Mucosa of rectum (tissue), 2 donors: ENCODE measurements around the gene TUBB8B.
"Not testable (repeated sequence)": the region's sequence is repeated elsewhere in the genome, so short reads cannot be mapped to it uniquely, and the experiment has no call there.

Experiments
- H3K27ac ChIP-seq, 2 donors: one replicate each; pipeline ENCODE4 v1.7.0; 2013; ENCODE audit warnings: inconsistent platforms in 2 of 2, low read depth in 2 of 2, low read length in 2 of 2
- H3K27me3 ChIP-seq, 2 donors: one replicate each; pipeline ENCODE4 v1.7.0; 2013; ENCODE audit warnings: low read length in 2 of 2; ENCODE audit not compliant: control insufficient read depth in 2 of 2, insufficient read depth in 2 of 2
- H3K36me3 ChIP-seq, 2 donors: one replicate each; pipeline ENCODE4 v1.7.0; 2013; ENCODE audit warnings: low read length in 2 of 2; ENCODE audit not compliant: control insufficient read depth in 2 of 2, insufficient read depth in 2 of 2
- H3K4me1 ChIP-seq, 2 donors: one replicate each; pipeline ENCODE4 v1.7.0; 2013; ENCODE audit warnings: low read length in 2 of 2, mild to moderate bottlenecking in 1 of 2; ENCODE audit not compliant: control insufficient read depth in 2 of 2, insufficient read depth in 2 of 2
- H3K4me3 ChIP-seq, 2 donors: one replicate each; pipeline ENCODE4 v1.7.0; 2013; ENCODE audit warnings: low read length in 2 of 2
- H3K9ac ChIP-seq, 2 donors: one replicate each; pipeline ENCODE4 v1.7.0; 2013; ENCODE audit warnings: low read length in 2 of 2, low read depth in 1 of 2, mild to moderate bottlenecking in 1 of 2
- H3K9me3 ChIP-seq, 2 donors: one replicate each; pipeline ENCODE4 v1.7.0; 2013; ENCODE audit warnings: low read length in 2 of 2; ENCODE audit not compliant: control insufficient read depth in 2 of 2
- donor health status: healthy.
- donor health status: Normal muscosa, but diverticular disease.

The TUBB8B gene

DNA sequence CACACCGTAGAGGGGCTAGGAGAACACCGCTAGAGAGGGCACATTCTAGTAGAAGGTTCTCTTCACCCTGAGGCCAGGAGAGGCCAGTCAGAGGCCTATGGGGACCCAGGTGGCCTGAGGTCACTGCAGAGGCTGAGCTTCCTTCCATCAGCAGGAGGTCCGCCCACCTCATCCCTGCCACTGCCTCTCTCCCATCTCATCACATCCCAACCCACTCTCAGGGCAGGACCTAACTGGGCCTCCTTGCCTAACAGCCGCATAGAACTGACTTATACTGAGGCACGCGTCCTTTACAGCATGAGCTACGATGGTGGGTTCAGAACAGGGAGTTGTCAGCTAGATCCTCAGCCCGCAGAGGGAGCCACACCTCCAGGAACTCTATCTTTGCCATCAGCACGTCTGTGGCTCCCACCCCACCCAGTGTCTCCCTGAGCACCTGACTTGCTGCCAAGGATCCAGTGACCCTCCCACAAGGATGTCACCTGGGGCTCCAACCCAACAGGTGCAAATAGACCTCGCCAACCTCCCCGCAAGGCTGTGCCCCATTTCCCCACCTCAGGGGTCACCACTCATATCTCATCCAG is 33.3 kb upstream of the TUBB8B start:
- not testable (repeated sequence) for H3K4me3 ChIP-seq

GRCh38 chr18:80881-81280 is 31.5 kb upstream of the TUBB8B start:
- H3K9ac ChIP-seq, H3K4me3 ChIP-seq, H3K36me3 ChIP-seq, H3K27me3 ChIP-seq, H3K27ac ChIP-seq, H3K9me3 ChIP-seq, H3K4me1 ChIP-seq: not testable (repeated sequence)

More for the DNA sequence above, 33.3 kb upstream of the TUBB8B start:
- H3K36me3 ChIP-seq, H3K27ac ChIP-seq, H3K9ac ChIP-seq, H3K9me3 ChIP-seq, H3K4me1 ChIP-seq, H3K27me3 ChIP-seq: not testable (repeated sequence)

- H3K27me3 ChIP-seq, H3K36me3 ChIP-seq, H3K4me1 ChIP-seq, H3K4me3 ChIP-seq, H3K27ac ChIP-seq, H3K9me3 ChIP-seq, H3K9ac ChIP-seq: not testable (repeated sequence)
Observed at GRCh38 chr18:80202-80601, 30.8 kb upstream of the TUBB8B start.

- not testable (repeated sequence) for H3K27ac ChIP-seq, H3K36me3 ChIP-seq, H3K9ac ChIP-seq, H3K27me3 ChIP-seq, H3K4me3 ChIP-seq, H3K4me1 ChIP-seq, H3K9me3 ChIP-seq
Observed at GRCh38 chr18:75525-76160, 26.2 kb upstream of the TUBB8B start.

DNA sequence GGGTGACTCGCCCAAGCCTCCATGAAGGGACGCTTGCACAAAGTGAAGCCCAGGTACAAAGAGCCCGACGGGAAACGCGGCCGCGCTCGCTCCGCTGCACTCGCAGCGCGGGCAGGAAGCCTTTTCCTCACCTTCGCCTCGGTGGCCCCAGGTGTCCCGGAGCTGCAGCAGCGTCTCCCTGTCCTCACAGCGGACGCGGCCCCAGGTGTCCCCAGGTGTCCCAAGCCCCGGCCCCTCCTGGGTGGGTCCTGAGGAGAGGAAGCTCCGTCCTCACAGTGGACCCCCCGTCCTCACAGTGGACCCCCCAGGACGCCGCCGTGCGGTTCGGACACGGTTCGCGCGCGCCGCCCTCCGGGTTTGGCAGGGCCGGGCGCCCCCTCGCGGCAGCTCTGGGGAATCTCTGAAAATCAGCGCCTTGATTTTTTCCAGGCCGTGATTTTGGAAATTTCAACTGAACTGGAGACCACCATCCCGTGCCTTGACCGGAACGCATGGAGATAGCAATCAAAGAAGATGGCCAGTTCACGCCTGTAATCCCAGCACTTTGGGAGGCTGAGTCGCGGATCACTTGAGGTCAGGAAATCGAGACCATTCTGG is 23.9 kb upstream of the TUBB8B start:
- H3K36me3 ChIP-seq, H3K9me3 ChIP-seq, H3K4me3 ChIP-seq, H3K27ac ChIP-seq, H3K9ac ChIP-seq, H3K4me1 ChIP-seq, H3K27me3 ChIP-seq: not testable (repeated sequence)

GRCh38 chr18:67701-68100 is 18.3 kb upstream of the TUBB8B start:
- H3K27ac ChIP-seq, H3K9me3 ChIP-seq, H3K27me3 ChIP-seq, H3K4me1 ChIP-seq, H3K4me3 ChIP-seq, H3K9ac ChIP-seq, H3K36me3 ChIP-seq: not testable (repeated sequence)

DNA sequence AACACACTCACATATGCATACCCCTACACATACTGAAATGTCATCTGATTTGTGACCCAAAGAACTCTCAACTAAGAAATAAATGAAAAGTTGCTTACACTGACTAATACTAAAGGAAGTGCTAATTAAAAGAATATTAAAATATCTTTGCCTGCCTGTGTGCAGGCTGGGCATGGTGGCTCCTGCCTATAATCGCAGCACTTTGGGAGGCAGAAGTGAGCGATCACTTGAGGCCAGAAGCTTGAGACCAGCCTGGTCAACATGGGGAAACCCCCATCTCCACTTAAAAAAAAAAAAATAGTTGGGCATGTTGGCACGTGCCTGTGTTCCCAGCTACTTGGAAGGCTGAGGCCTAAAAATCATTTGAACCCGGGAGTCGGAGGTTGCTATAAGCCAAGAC is 14.9 kb upstream of the TUBB8B start:
- not testable (repeated sequence) for H3K36me3 ChIP-seq, H3K27me3 ChIP-seq, H3K4me1 ChIP-seq, H3K9ac ChIP-seq, H3K27ac ChIP-seq, H3K9me3 ChIP-seq, H3K4me3 ChIP-seq

GRCh38 chr18:63656-64055 is 14.2 kb upstream of the TUBB8B start:
- not testable (repeated sequence) for H3K27ac ChIP-seq, H3K4me3 ChIP-seq, H3K9me3 ChIP-seq, H3K36me3 ChIP-seq, H3K27me3 ChIP-seq, H3K9ac ChIP-seq, H3K4me1 ChIP-seq

GRCh38 chr18:54388-54787 is 5.0 kb upstream of the TUBB8B start:
- not testable (repeated sequence) for H3K4me3 ChIP-seq, H3K27ac ChIP-seq, H3K36me3 ChIP-seq, H3K9me3 ChIP-seq, H3K27me3 ChIP-seq, H3K4me1 ChIP-seq, H3K9ac ChIP-seq

DNA sequence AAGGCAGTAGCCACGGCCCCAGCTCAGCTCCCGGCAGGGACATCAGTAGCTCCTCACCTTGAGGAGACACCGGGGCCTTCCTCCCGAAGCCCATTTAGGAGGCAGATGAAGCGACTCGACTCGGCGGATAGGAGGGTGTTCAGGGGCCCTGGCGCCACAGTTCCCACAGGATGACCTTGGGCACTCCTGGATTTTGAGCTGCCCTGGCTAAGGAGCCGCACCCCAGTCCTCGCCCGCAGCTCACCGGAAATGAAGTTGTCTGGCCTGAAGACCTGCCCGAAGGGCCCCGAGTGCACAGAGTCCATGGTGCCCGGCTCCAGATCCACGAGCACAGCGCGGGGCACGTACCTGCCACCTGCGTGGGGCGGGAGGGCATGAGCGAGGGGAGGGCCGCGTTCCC is 719 bp downstream of the TUBB8B start:
- H3K36me3 ChIP-seq, H3K9me3 ChIP-seq, H3K4me1 ChIP-seq, H3K4me3 ChIP-seq, H3K9ac ChIP-seq, H3K27ac ChIP-seq, H3K27me3 ChIP-seq: not testable (repeated sequence)
